NCI-H2081 treated with DMSO at 0.1 percent for 48 hours (cell line): ENCODE measurements around the gene CDH23.

Experiments
- DNase-seq: peaks from one replicate; lab custom pipeline; 2025; lab: John Stamatoyannopoulos, UW

The CDH23 gene

DNA sequence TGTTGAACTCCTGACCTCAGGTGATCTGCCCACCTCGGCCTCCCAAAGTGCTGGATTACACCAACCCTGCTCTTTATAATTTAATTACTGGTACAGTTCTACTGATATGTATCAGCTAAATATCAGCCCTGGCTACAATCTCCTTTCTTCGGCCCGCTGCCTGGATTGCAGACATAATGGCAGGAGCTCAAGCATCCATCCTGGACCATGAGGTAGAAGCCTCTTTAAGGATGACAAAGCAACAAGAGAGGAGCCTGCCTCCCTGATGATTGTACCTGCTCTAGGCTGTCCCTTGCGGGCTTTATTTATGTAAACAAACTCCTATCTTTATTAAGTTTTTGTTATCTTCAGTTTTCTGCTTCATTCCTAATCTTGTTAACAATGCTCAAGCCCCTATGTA lies 459.9 kb downstream of the CDH23 start:
- DNase-seq, result no peak

DNA sequence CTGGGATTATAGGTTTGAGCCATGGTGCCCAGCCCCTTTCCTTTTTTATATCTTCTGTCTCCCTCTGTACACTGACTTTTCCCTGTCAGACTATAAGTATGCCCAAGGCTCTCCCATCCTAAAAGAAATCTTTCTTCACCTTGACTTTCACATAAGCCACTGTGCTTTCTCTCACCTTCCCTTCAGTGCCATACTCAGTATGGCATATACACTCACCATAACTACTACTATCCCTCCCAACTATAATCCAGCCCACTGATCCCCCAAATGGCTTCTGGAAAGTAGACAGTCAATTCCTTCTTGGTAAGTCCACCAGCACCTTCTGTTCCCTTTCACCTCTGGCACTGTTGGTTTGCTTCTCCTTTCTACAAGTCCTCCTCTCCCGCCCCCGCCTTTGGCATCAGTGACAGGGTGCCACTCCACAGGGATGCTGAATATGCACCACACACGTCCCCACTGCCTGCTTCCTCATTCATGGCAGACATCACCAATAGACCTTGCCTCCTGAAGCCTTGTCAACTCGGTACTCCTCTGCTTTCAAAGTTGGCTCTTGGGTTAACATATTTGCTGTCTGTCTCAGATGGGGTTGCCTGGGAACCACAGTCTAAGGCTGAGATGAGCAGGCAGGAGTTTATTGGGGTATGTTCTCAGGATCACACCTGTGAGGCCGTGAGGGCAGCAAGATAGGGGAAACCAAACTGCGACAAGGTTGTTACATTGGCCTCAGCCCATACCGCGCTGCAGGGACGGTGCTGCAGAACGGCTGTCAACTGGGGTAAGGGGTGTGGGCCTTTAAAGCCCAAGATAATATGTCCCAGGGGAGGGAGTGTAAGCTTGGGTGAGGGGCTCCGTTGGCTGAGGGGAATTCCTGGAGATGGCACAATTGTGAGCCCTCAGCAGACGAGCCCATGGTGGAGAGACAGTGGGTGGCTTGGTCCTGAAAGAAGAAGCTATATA lies 461.5 kb downstream of the CDH23 start:
- no peak for DNase-seq

GRCh38 chr10:71860243-71861029 lies 463.7 kb downstream of the CDH23 start:
- peak; percentile 10 for DNase-seq

DNA sequence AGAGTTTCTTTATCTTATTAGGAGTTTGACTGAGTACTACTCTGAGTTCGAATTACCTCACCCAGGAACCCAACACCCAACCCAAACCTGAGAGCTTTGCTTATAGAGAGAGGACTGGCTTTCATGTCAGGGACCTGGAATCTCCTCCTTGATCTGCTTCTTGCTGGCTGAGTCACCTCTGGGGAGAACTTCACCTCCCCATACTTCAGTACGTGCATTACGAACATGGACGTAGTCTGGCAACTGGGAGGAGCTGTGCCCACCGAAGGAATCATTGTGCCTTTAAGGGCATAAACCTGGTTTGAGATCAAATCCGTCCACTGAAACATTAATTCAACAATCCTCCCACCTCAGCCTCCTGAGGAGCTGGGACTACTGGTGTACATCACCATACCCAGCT lies 466.5 kb downstream of the CDH23 start:
- no peak for DNase-seq

GRCh38 chr10:71864911-71865361 lies 468.2 kb downstream of the CDH23 start:
- no peak for DNase-seq
